Right lobe of liver (tissue), 6 donors: ENCODE data around the gene TMEM205. TPM values are rescaled to one million over a fixed set of nuclear protein-coding genes. Genes with fewer than 3 reads are reported as not detected.
"Not testable (repeated sequence)": the region's sequence is repeated elsewhere in the genome, so short reads cannot be mapped to it uniquely, and the experiment has no call there.

Experiments used
- ATAC-seq, 4 donors: fragments of 200-7000 bp; cut with Tn5 transposase; one replicate each; pipeline ENCODE4 v1.9.1; 2020; ENCODE audit warnings: mild to moderate bottlenecking in 4 of 4, moderate library complexity in 4 of 4
- DNase-seq, 3 donors: peaks; one replicate each; pipeline ENCODE4 v3.0.0-alpha.2; 2020
- H3K27ac ChIP-seq, 3 donors: fragments of 200-600 bp; one replicate each; pipeline ENCODE4 v1.8.0; 2022
- H3K27me3 ChIP-seq, 2 donors: fragments of 200-600 bp; one replicate each; pipeline ENCODE4 v1.8.0; 2022
- H3K36me3 ChIP-seq, 4 donors: fragments of 200-600 bp; sonication (generic) in 1 of 4; one replicate each; pipeline versions ENCODE4 v1.5.1 to v1.8.0; 2017 to 2022; ENCODE audit warnings: control low read depth in 1 of 4
- H3K4me1 ChIP-seq, 4 donors: fragments of 200-600 bp; sonication (generic) in 1 of 4; one replicate each; pipeline versions ENCODE4 v1.5.1 to v1.8.0; 2017 to 2022; ENCODE audit warnings: control low read depth in 1 of 4
- H3K4me3 ChIP-seq, 3 donors: fragments of 200-600 bp; one replicate each; pipeline ENCODE4 v1.8.0; 2022
- H3K9me3 ChIP-seq, 4 donors: fragments of 200-600 bp; sonication (generic) in 1 of 4; one replicate each; pipeline versions ENCODE4 v1.5.1 to v1.8.0; 2017 to 2022; ENCODE audit warnings: control low read depth in 1 of 4
- POLR2A ChIP-seq: fragments of 450-650 bp; IDR thresholded peaks from one replicate; pipeline ENCODE4 v1.6.1; 2017; ENCODE audit warnings: antibody characterized with exemption, mild to moderate bottlenecking
- WGBS: methylation state at CpG from one replicate; pipeline ENCODE4 v1.1.6; 2018; ENCODE audit warnings: low coverage, low lambda C conversion rate; ENCODE audit not compliant: insufficient coverage; ENCODE audit errors: missing lambda C conversion rate; 5-methylcytosine and 5-hydroxymethylcytosine counted together
- intact Hi-C, 2 donors: fragments of 100-400 bp; cut with DNase I; formaldehyde crosslinking; loops; one replicate each; pipeline versions ENCODE4 v1.11.2 to v1.14.1; 2022
- total RNA-seq, 6 experiments: library from RNA; depleted of rRNA in 2 of 6; stranded (reverse); fragments of >200 nt in 2 of 6; fragmentation: NEBNext Ultra II Directional in 3 of 6; extraction: Animal tissue kit (Norgen Biotek cat#: 25700) in 3 of 6; gene quantifications; one replicate each; pipeline versions ENCODE4 v1.1.0 to v1.2.4, GENCODE V29; 2016 to 2023
- TF ChIP-seq, protein P1 (sequence below), 4 donors: fragments of 200-600 bp in 3 of 4; fragments of 450-650 bp in 1 of 4; IDR thresholded peaks; one replicate each; pipeline versions ENCODE4 v1.5.1 to v1.8.0; 2016 to 2022; ENCODE audit warnings: antibody characterized with exemption in 4 of 4, mild to moderate bottlenecking in 2 of 4
- donor health status: DM: no; HTN: yes; CAD: no.
- donor health status: DM: no; HTN: no; CAD: no.
- donor health status: DM: no; HTN: no; CAD: no.
- donor health status: DM: no; HTN: yes; CAD: no.
- donor health status: DM: no; HTN: yes; CAD: no.

Gene TMEM205
- total RNA-seq, 6 experiments from 2014 or later, result 138 to 605 (median 165) TPM

GRCh38 chr19:11380653-11381537 lies 34.8 kb upstream of the TMEM205 start:
- ATAC-seq (peak; percentile 68 to 87 (median 84)), DNase-seq (peak; percentile 91 to 95 (median 92))
- H3K27ac ChIP-seq, result peak overlapping the region; percentile 60 to 83 (median 73)
- TF ChIP-seq, protein P1, sequence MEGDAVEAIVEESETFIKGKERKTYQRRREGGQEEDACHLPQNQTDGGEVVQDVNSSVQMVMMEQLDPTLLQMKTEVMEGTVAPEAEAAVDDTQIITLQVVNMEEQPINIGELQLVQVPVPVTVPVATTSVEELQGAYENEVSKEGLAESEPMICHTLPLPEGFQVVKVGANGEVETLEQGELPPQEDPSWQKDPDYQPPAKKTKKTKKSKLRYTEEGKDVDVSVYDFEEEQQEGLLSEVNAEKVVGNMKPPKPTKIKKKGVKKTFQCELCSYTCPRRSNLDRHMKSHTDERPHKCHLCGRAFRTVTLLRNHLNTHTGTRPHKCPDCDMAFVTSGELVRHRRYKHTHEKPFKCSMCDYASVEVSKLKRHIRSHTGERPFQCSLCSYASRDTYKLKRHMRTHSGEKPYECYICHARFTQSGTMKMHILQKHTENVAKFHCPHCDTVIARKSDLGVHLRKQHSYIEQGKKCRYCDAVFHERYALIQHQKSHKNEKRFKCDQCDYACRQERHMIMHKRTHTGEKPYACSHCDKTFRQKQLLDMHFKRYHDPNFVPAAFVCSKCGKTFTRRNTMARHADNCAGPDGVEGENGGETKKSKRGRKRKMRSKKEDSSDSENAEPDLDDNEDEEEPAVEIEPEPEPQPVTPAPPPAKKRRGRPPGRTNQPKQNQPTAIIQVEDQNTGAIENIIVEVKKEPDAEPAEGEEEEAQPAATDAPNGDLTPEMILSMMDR (IDR thresholded peaks at IDR 0.05), result peak; percentile 79 to 86 (median 84)
- TF ChIP-seq POLR2A, result peak; percentile 85
- no peaks in the 10 kb centered on the region for H3K36me3 ChIP-seq
- H3K4me1 ChIP-seq, result peaks cover 0 to 25% (median 10%) of the 10 kb centered on the region in 4 donors
- H3K9me3 ChIP-seq, result no peaks in the 10 kb centered on the region
- H3K4me3 ChIP-seq, result peak overlapping the region; percentile 51 to 59 (median 52)
- under 1% methylated on average over 25 of the region's 54 CpGs for WGBS
- intact Hi-C loops, result loop anchor here in 1 of 2 donors (10.0 kb wide), 1 partner anchor 64 kb away; no protein-coding TSS in a partner anchor
- H3K27me3 ChIP-seq, result no peaks in the 10 kb centered on the region

DNA sequence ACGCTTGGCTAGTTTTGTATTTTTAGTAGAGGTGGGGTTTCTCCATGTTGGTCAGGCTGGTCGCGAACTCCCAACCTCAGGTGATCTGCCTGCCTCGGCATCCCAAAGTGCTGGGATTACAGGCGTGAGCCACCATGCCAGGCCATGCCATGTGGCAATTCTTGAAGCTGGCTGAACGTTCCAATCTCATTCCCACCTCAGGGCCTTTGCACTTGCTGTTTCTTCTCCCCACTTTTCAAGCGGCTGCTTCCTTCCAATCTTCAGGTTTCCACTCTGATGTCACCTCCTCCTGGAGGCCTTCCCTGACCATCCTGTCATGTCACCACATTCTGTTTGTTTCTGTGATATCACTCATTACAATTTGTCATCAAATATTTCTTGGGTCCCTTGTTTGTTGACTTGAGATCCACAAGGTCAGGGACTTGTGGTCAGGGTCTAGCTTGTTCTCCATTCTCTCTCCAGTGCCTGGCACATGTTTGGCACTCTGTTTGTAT lies 33.8 kb upstream of the TMEM205 start:
- peaks cover 0 to 28% (median 11%) of the 10 kb centered on the region in 4 donors for H3K4me1 ChIP-seq
- no peak overlapping the region for H3K27ac ChIP-seq
- DNase-seq (no peak), ATAC-seq (no peak)
- H3K36me3 ChIP-seq, result no peaks in the 10 kb centered on the region
- H3K4me3 ChIP-seq, result no peak overlapping the region
- no peaks in the 10 kb centered on the region for H3K9me3 ChIP-seq
- intact Hi-C loops, result loop anchor here in 1 of 2 donors (10.0 kb wide), 1 partner anchor 65 kb away; no protein-coding TSS in a partner anchor
- 91% methylated on average over 7 of the region's 7 CpGs for WGBS
- TF ChIP-seq, protein P1 (IDR thresholded peaks at IDR 0.05), result no peak
- no peak for TF ChIP-seq POLR2A
- H3K27me3 ChIP-seq, result no peaks in the 10 kb centered on the region

GRCh38 chr19:11379269-11379845 lies 33.3 kb upstream of the TMEM205 start:
- H3K4me3 ChIP-seq, DNase-seq, H3K27me3 ChIP-seq, H3K36me3 ChIP-seq, ATAC-seq, intact Hi-C loops, H3K9me3 ChIP-seq: not testable (repeated sequence)
- WGBS, result 88% methylated on average over 9 of the region's 14 CpGs
- Histone ChIP-seq H3K27ac (peak overlapping the region in 1 of 3 donors; percentile 56), H3K4me1 (peaks cover 0 to 28% (median 11%) of the 10 kb centered on the region in 4 donors)

GRCh38 chr19:11378319-11379189 lies 32.5 kb upstream of the TMEM205 start:
- intact Hi-C loops, result no loop called here
- ATAC-seq (peak in 1 of 4 donors; percentile 16), DNase-seq (peak in 1 of 3 donors; percentile 50)
- Histone ChIP-seq H3K9me3 (no peaks in the 10 kb centered on the region), H3K4me3 (no peak overlapping the region), H3K27ac (peak overlapping the region in 1 of 3 donors; percentile 56), H3K36me3 (no peaks in the 10 kb centered on the region), H3K27me3 (no peaks in the 10 kb centered on the region), H3K4me1 (peaks cover 0 to 33% (median 14%) of the 10 kb centered on the region in 4 donors)
- TF ChIP-seq, protein P1 (IDR thresholded peaks at IDR 0.05), result peak; percentile 37 to 60 (median 46)
- TF ChIP-seq POLR2A, result peak; percentile 14
- WGBS, result no CpG with 5 or more reads among the region's 8 CpGs
